WTC11 (cell line): ENCODE measurements around the gene TBC1D24. TPM values are rescaled to one million over a fixed set of nuclear protein-coding genes. Genes with fewer than 3 reads are reported as not detected.
A peak's percentile ranks its signal among the peaks of the same experiment; 100 is the strongest.

Experiments
- ATAC-seq: fragments of 200-7000 bp; cut with Tn5 transposase; 2 replicates; pipeline ENCODE4 v1.10.0; 2021; ENCODE audit warnings: mild to moderate bottlenecking, moderate library complexity
- CTCF ChIA-PET: fragments of 300-600 bp; sonication (Branson Sonifier 250); formaldehyde crosslinking; loops from one replicate; lab custom pipeline; 2021; ENCODE audit warnings: antibody characterized with exemption; lab: Charles Lee
- POLR2A ChIA-PET: fragments of 350-600 bp; sonication (Branson Sonifier 250); formaldehyde crosslinking; loops from one replicate; lab custom pipeline; 2021; ENCODE audit warnings: antibody characterized with exemption; lab: Charles Lee
- DNase-seq: peaks from one replicate; pipeline ENCODE4 v3.0.0; 2021; ENCODE audit warnings: low spot score
- H3K27ac Mint-ChIP-seq: 2 replicates; pipeline ENCODE4 v1.8.0; 2021; ENCODE audit warnings: mixed read lengths
- H3K27me3 Mint-ChIP-seq: 2 replicates; pipeline ENCODE4 v1.8.0; 2021; ENCODE audit warnings: low read depth, mild to moderate bottlenecking, moderate library complexity, mixed read lengths
- H3K36me3 Mint-ChIP-seq: 2 replicates; pipeline ENCODE4 v1.8.0; 2021; ENCODE audit warnings: mixed read lengths
- H3K4me1 Mint-ChIP-seq: 2 replicates; pipeline ENCODE4 v1.8.0; 2022; ENCODE audit warnings: mixed read lengths
- H3K4me3 Mint-ChIP-seq: 2 replicates; pipeline ENCODE4 v1.8.0; 2021; ENCODE audit warnings: mild to moderate bottlenecking, moderate library complexity, mixed read lengths
- H3K9me3 Mint-ChIP-seq: 2 replicates; pipeline ENCODE4 v1.8.0; 2021; ENCODE audit warnings: mixed read lengths
- ATF1 ChIP-seq: sonication (generic); formaldehyde crosslinking; IDR thresholded peaks from 2 replicates; pipeline ENCODE4 v1.8.1; 2023; ENCODE audit warnings: mild to moderate bottlenecking, moderate library complexity, missing genetic modification reagents
- CREM ChIP-seq: sonication (generic); formaldehyde crosslinking; IDR thresholded peaks from 2 replicates; pipeline ENCODE4 v1.8.1; 2022; ENCODE audit warnings: mild to moderate bottlenecking, missing genetic modification reagents, moderate library complexity
- FOXJ3 ChIP-seq: sonication (generic); formaldehyde crosslinking; IDR thresholded peaks from 2 replicates; pipeline ENCODE4 v1.9.0; 2021; ENCODE audit warnings: missing genetic modification reagents, mild to moderate bottlenecking, borderline replicate concordance
- GABPB1 ChIP-seq: sonication (generic); formaldehyde crosslinking; IDR thresholded peaks from 2 replicates; pipeline ENCODE4 v1.8.1; 2023; ENCODE audit warnings: mild to moderate bottlenecking, missing genetic modification reagents
- NR2C2 ChIP-seq: sonication (generic); formaldehyde crosslinking; IDR thresholded peaks from 2 replicates; pipeline ENCODE4 v1.8.0; 2022; ENCODE audit warnings: mild to moderate bottlenecking, missing genetic modification reagents
- SOX15 ChIP-seq: fragments of 250-450 bp; sonication (Bioruptor Pico); IDR thresholded peaks from 2 replicates; pipeline ENCODE4 v1.9.0; 2021; ENCODE audit warnings: mild to moderate bottlenecking
- ZNF396 ChIP-seq: fragments of 250-450 bp; sonication (Bioruptor Pico); IDR thresholded peaks from 2 replicates; pipeline ENCODE4 v1.8.0; 2021; ENCODE audit warnings: mild to moderate bottlenecking, moderate library complexity, borderline replicate concordance
- total RNA-seq: library from RNA; stranded (reverse); gene quantifications from 3 replicates; pipeline ENCODE4 v1.2.3, GENCODE V29; 2021
- TF ChIP-seq, protein P1 (sequence below): sonication (generic); formaldehyde crosslinking; IDR thresholded peaks from 2 replicates; pipeline ENCODE4 v1.8.1; 2022; ENCODE audit warnings: mild to moderate bottlenecking, missing genetic modification reagents, moderate library complexity, borderline replicate concordance
- TF ChIP-seq, protein P2 (sequence below): fragments of 250-450 bp; sonication (Bioruptor Pico); IDR thresholded peaks from 2 replicates; pipeline ENCODE4 v2.1.2; 2022; ENCODE audit warnings: mild to moderate bottlenecking, moderate library complexity
- TF ChIP-seq, protein P3 (sequence below): sonication (generic); formaldehyde crosslinking; IDR thresholded peaks from 2 replicates; pipeline ENCODE4 v1.8.1; 2023; ENCODE audit warnings: mild to moderate bottlenecking, missing genetic modification reagents
- TF ChIP-seq, protein P4 (sequence below): fragments of 250-450 bp; sonication (Bioruptor Pico); IDR thresholded peaks from 2 replicates; pipeline ENCODE4 v1.9.0; 2021; ENCODE audit warnings: mild to moderate bottlenecking
- TF ChIP-seq, protein P5 (sequence below): fragments of 250-450 bp; sonication (Bioruptor Pico); IDR thresholded peaks from 2 replicates; pipeline ENCODE4 v1.9.0; 2021; ENCODE audit warnings: mild to moderate bottlenecking
- TF ChIP-seq, protein P6 (sequence below): sonication (generic); formaldehyde crosslinking; IDR thresholded peaks from 2 replicates; pipeline ENCODE4 v1.8.0; 2022; ENCODE audit warnings: mild to moderate bottlenecking, missing genetic modification reagents
- TF ChIP-seq, protein P7 (sequence below): fragments of 250-450 bp; sonication (Bioruptor Pico); IDR thresholded peaks from 2 replicates; pipeline ENCODE4 v1.8.0; 2021; ENCODE audit warnings: mild to moderate bottlenecking

The TBC1D24 gene
- total RNA-seq, 1 experiment from 2014 or later, result 21.0 TPM

DNA sequence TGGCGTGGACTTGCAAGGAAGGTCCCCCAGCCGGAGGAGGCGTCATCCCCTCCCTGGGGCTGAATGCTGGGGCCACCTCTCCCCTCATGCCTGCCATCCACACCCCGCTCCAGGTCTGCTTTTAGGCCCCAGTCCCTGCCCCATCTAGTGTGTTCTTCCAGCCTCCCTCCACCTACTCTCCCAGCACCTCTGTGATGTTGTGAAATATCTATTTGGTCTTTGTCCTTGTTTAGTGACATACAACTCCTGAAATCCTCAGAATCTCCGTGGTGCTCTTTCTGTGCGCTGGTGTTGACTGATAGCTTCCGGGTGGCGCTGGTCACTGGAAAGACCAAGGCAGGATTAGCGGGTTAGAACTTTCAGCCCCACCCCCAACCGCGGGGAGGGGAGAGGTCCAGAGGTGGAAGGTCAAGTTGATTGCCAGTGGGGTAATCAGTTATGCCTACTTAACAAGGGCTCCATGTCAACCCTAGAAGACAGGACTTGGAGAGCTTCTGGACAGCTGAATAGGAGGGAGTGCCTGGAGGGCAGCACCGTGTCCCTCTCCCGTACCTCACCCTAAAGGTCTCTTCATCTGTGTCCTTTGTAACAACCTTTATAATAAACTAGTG lies 10.1 kb downstream of the TBC1D24 start:
- no peak overlapping the region for H3K4me3 Mint-ChIP-seq
- DNase-seq, result no peak
- TF ChIP-seq SOX15 (CRISPR knock-in tag), result no peak
- peak; percentile 49; the same call in 1 of the 2 replicates for TF ChIP-seq GABPB1 (CRISPR knock-in tag)
- TF ChIP-seq, all 79 proteins: peak for 1
- CTCF ChIA-PET, result interaction anchor here (2.2 kb wide), 1 partner anchor 16 kb away, joined by 14 read pairs; no protein-coding TSS in a partner anchor
- POLR2A ChIA-PET, result no interaction called here
- Mint-ChIP-seq H3K36me3 (no peaks in the 10 kb centered on the region), H3K9me3 (no peaks in the 10 kb centered on the region), H3K27me3 (no peaks in the 10 kb centered on the region; the same call in 1 of the 2 replicates), H3K27ac (peak overlapping the region; percentile 50; the same call in 1 of the 2 replicates), H3K4me1 (0 out of 2 replicates have a peak, but pooled peaks cover 4% of the 10 kb centered on the region)
- ATAC-seq, result no peak

DNA sequence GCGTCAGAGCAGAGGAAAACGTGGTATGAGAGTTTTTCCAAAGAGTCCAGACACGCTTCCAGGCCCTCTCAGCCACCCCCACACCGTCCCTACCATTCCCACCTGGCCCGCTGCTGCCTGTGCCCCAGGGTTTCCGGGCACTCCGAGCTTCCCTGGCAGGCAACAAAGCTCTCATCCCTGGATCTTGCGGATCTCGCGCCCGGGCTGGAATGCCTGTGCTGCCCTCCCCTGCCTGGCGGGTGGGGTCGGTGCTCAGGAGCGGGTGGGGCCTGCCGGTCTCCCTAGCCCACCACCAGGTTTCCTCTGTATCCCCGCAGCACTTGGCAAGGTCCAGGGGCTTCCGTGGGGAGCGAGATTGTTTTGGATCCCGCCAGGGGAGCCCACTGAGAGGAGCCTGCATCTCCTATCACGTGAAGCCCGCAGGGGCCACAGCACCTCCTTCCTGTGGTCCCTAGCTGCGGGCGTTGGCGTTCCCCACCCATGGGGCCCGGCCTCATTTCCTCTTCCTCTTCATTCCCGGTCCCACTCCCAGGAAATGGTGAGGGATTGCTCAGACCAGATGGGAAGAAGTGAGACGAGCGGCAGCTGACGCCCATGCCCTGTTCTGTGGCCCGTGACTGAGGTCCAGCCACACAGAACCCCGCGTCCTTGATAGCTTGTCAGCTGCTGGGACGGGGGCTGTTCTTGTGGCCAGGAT lies 11.0 kb downstream of the TBC1D24 start:
- ChIA-PET POLR2A (interaction anchor here (0.5 kb wide), 1 partner anchor 173 kb away, joined by 3 read pairs; no protein-coding TSS in a partner anchor), CTCF (interaction anchor here (0.7 to 2.2 kb wide), 3 partner anchors 11 to 28 kb away, joined by 3 to 14 read pairs (median 6); partner anchors contain the start of gene TBC1D24)
- DNase-seq (no peak), ATAC-seq (no peak)
- H3K4me1 Mint-ChIP-seq, result 0 out of 2 replicates have a peak, but pooled peaks cover 4% of the 10 kb centered on the region
- H3K27ac Mint-ChIP-seq, result no peak overlapping the region; the same call in 1 of the 2 replicates
- H3K9me3 Mint-ChIP-seq, result no peaks in the 10 kb centered on the region
- no peak overlapping the region for H3K4me3 Mint-ChIP-seq
- H3K27me3 Mint-ChIP-seq, result no peaks in the 10 kb centered on the region; the same call in 1 of the 2 replicates
- TF ChIP-seq, protein P1, sequence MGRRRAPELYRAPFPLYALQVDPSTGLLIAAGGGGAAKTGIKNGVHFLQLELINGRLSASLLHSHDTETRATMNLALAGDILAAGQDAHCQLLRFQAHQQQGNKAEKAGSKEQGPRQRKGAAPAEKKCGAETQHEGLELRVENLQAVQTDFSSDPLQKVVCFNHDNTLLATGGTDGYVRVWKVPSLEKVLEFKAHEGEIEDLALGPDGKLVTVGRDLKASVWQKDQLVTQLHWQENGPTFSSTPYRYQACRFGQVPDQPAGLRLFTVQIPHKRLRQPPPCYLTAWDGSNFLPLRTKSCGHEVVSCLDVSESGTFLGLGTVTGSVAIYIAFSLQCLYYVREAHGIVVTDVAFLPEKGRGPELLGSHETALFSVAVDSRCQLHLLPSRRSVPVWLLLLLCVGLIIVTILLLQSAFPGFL, result no peak
- TF ChIP-seq CREM (CRISPR knock-in tag) (no peak), ATF1 (CRISPR knock-in tag) (no peak)
- TF ChIP-seq, protein P2, sequence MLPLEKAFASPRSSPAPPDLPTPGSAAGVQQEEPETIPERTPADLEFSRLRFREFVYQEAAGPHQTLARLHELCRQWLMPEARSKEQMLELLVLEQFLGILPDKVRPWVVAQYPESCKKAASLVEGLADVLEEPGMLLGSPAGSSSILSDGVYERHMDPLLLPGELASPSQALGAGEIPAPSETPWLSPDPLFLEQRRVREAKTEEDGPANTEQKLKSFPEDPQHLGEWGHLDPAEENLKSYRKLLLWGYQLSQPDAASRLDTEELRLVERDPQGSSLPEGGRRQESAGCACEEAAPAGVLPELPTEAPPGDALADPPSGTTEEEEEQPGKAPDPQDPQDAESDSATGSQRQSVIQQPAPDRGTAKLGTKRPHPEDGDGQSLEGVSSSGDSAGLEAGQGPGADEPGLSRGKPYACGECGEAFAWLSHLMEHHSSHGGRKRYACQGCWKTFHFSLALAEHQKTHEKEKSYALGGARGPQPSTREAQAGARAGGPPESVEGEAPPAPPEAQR, result no peak
- no peaks in the 10 kb centered on the region for H3K36me3 Mint-ChIP-seq

DNA sequence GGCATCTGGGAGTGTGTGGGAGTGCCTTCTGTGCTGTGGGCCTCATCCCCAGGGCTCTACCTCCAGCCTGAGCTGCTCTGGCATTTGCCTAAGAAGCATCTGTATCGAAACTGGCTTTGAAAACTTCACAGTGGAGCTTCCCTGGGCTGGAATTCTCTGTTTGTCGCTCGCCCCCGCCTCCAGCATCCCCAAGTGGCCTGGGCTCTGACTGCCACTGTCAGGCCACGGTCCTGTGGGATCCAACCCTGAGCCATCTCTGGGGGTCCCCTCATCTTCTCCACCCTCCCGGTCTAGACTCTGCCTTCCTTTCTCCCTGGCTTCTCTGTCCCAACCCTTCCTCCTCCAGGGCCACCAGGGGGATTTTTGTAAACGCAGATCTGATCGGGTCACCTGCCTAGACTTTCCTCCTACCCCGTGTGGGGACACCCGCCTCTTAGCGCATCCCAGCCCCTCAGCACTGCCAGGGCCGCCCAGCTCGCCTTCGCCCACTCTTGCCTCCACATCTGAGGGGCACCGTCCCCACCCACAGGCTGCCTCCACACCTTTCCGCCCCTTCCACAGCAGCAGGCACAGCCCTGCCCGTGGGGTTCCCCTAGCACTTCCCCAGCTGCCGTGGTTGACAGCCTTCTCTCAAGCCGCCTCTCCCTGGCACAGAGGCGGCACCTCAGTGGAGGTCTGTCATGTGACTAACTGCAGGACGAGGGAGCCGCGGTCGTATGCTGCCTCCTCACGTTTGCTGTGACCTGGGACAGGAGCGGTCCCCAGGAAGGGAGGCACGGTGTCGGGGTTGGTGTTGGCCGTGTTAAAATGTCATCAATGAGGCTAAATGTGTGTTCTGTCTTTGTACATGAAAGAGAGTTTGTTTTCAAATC lies 12.0 kb downstream of the TBC1D24 start:
- peak; percentile 15; the same call in 1 of the 2 replicates for ATAC-seq
- H3K27ac Mint-ChIP-seq, result peak overlapping the region; percentile 54
- H3K36me3 Mint-ChIP-seq, result no peaks in the 10 kb centered on the region
- CTCF ChIA-PET, result interaction anchor here (0.7 to 2.2 kb wide), 4 partner anchors 12 to 29 kb away, joined by 3 to 14 read pairs (median 9); partner anchors contain the start of gene TBC1D24
- no peaks in the 10 kb centered on the region for H3K9me3 Mint-ChIP-seq
- TF ChIP-seq, protein P3, sequence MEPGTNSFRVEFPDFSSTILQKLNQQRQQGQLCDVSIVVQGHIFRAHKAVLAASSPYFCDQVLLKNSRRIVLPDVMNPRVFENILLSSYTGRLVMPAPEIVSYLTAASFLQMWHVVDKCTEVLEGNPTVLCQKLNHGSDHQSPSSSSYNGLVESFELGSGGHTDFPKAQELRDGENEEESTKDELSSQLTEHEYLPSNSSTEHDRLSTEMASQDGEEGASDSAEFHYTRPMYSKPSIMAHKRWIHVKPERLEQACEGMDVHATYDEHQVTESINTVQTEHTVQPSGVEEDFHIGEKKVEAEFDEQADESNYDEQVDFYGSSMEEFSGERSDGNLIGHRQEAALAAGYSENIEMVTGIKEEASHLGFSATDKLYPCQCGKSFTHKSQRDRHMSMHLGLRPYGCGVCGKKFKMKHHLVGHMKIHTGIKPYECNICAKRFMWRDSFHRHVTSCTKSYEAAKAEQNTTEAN (CRISPR knock-in tag), result no peak
- TF ChIP-seq ZNF396 (CRISPR knock-in tag) (no peak), NR2C2 (no peak), FOXJ3 (CRISPR knock-in tag) (no peak)
- TF ChIP-seq, protein P4, sequence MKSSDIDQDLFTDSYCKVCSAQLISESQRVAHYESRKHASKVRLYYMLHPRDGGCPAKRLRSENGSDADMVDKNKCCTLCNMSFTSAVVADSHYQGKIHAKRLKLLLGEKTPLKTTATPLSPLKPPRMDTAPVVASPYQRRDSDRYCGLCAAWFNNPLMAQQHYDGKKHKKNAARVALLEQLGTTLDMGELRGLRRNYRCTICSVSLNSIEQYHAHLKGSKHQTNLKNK (CRISPR knock-in tag), result no peak
- TF ChIP-seq, protein P5, sequence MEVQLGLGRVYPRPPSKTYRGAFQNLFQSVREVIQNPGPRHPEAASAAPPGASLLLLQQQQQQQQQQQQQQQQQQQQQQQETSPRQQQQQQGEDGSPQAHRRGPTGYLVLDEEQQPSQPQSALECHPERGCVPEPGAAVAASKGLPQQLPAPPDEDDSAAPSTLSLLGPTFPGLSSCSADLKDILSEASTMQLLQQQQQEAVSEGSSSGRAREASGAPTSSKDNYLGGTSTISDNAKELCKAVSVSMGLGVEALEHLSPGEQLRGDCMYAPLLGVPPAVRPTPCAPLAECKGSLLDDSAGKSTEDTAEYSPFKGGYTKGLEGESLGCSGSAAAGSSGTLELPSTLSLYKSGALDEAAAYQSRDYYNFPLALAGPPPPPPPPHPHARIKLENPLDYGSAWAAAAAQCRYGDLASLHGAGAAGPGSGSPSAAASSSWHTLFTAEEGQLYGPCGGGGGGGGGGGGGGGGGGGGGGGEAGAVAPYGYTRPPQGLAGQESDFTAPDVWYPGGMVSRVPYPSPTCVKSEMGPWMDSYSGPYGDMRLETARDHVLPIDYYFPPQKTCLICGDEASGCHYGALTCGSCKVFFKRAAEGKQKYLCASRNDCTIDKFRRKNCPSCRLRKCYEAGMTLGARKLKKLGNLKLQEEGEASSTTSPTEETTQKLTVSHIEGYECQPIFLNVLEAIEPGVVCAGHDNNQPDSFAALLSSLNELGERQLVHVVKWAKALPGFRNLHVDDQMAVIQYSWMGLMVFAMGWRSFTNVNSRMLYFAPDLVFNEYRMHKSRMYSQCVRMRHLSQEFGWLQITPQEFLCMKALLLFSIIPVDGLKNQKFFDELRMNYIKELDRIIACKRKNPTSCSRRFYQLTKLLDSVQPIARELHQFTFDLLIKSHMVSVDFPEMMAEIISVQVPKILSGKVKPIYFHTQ (CRISPR knock-in tag), result no peak
- TF ChIP-seq, protein P6, sequence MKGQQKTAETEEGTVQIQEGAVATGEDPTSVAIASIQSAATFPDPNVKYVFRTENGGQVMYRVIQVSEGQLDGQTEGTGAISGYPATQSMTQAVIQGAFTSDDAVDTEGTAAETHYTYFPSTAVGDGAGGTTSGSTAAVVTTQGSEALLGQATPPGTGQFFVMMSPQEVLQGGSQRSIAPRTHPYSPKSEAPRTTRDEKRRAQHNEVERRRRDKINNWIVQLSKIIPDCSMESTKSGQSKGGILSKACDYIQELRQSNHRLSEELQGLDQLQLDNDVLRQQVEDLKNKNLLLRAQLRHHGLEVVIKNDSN, result peak; percentile 60; the same call in 1 of the 2 replicates
- TF ChIP-seq, protein P7, sequence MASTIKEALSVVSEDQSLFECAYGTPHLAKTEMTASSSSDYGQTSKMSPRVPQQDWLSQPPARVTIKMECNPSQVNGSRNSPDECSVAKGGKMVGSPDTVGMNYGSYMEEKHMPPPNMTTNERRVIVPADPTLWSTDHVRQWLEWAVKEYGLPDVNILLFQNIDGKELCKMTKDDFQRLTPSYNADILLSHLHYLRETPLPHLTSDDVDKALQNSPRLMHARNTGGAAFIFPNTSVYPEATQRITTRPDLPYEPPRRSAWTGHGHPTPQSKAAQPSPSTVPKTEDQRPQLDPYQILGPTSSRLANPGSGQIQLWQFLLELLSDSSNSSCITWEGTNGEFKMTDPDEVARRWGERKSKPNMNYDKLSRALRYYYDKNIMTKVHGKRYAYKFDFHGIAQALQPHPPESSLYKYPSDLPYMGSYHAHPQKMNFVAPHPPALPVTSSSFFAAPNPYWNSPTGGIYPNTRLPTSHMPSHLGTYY, result no peak
- DNase-seq, result no peak
- POLR2A ChIA-PET, result no interaction called here
- H3K4me3 Mint-ChIP-seq, result no peak overlapping the region
- 0 out of 2 replicates have a peak, but pooled peaks cover 4% of the 10 kb centered on the region for H3K4me1 Mint-ChIP-seq
- H3K27me3 Mint-ChIP-seq, result no peaks in the 10 kb centered on the region; the same call in 1 of the 2 replicates
